Midbrain (tissue), 1 donor: ENCODE results near the gene ANXA11.

Source experiments
- DNase-seq: peaks from one replicate; lab custom pipeline; 2025; lab: John Stamatoyannopoulos, UW

ANXA11 gene

GRCh38 chr10:80165173-80165572 is 40.2 kb downstream of the ANXA11 start:
- no peak for DNase-seq

- no peak for DNase-seq
These were observed 40.7 kb downstream of the ANXA11 start for GRCh38 chr10:80164596-80164995.

DNA sequence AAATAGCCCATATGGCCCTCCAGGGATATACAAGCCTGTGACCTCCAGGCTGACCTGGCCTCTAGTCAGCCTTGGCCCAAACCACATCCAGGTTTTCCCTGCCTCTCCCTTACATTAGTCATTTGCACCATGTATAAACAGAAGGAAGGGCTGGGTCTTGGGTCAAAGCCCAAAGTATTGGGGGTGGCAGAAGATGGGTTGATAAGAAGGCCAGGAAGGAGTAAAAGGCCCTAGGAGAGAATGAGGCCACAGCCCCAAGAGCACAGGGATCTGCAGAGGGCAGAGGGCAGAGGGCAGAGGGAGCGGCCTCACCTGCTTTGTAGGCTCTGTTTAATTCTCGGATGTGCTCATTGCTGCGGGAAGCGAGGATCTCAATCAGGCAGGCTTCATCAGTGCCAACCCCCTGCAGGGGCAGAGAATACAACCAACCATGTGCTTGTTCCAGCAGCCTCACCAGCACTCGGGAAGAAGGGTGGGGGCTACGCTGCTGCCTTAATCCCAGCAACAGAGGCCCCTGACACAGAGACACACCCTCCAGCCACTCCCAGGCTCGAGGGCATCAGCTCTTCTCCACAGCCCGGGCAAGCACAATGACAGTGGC is 41.5 kb downstream of the ANXA11 start:
- DNase-seq = no peak

DNA sequence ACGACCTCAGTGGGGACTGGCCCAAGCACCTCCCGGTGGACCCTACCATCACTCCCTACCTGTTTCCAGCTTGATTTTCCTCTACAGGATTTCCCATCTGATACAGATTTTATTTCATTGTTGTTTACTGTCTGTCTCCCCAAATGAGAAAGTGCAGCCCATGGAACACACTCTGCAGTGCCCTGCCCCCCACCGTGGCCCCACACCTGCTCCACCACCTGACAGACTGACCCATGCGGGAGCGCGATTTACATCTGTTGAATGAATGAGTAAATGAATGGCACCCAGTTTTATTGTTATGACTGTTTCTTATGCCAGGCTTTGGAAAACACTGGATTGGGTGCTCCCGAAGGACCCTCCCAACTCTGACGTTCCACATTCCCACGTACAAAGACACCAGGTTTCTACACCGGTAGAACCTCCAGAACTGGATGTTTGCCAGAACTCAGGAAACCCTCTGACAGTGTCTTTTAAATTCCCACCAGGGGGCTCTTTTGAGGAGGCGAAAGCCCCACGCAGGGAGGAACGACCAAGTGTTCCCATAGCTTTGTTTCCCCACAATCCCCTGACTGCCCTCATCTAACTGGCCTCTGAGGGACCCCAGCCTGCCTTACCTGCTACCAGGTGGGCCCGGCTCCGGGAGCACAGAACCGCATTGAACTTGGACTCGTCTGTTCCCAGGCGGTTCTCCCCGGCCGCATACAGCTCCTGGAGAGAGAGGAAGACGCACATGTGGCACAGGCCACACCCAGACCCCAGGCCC is 43.8 kb downstream of the ANXA11 start:
- DNase-seq = no peak

- no peak for DNase-seq
These were observed 44.7 kb downstream of the ANXA11 start for GRCh38 chr10:80160361-80161320.

GRCh38 chr10:80159166-80159873 is 46.0 kb downstream of the ANXA11 start:
- no peak for DNase-seq

- DNase-seq = no peak
These were observed 46.7 kb downstream of the ANXA11 start for GRCh38 chr10:80158598-80159127.

GRCh38 chr10:80158126-80158525 is 47.2 kb downstream of the ANXA11 start:
- DNase-seq = no peak

DNA sequence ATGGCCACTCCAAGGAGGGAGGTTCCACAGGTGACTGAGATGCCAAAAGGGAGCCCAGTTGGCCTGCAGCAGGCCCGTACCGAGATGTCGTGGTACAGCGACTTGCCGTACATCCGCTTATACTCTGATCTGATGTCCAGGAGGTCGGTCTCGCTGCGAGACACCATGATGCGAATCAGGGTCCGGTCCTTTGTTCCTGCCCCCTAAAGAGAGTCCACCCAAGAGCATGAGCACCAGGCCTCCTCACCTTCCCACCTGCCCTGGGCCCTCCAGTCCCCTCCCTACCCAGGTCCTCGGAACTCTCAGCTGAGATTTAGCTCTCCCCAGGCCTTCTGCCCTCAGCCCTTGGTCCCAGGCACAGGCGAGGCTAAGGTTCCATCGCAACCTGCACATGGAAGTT is 47.8 kb downstream of the ANXA11 start:
- DNase-seq = no peak

GRCh38 chr10:80156216-80156615 is 49.1 kb downstream of the ANXA11 start:
- no peak for DNase-seq

DNA sequence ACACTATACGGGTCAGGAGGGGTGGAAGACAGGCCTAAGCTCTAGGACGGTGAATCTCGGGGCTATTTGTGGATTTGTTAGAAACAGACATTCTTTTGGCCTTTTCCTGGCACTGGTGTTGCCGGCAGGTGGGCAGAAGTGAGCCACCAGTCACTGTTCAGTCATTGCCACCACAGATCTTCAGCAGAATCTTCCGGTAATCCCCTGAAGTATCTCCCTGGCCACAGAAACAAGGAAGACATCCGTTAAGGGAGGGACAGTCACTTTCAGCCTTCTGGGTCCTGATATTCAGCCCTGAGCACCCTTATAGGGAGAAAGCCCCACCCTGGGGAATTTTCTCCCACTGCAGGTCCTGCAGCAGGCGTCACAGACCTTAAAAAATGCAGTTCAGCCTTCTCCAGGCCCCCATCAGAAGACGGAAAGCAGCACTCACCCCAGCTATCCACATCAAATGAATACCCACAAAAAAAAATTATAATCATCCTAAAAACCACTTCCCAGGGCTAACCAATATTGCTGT is 49.6 kb downstream of the ANXA11 start:
- no peak for DNase-seq

GRCh38 chr10:80154978-80155695 is 50.2 kb downstream of the ANXA11 start:
- DNase-seq = no peak

- DNase-seq = no peak
These were observed 50.7 kb downstream of the ANXA11 start for GRCh38 chr10:80154626-80154977.

DNA sequence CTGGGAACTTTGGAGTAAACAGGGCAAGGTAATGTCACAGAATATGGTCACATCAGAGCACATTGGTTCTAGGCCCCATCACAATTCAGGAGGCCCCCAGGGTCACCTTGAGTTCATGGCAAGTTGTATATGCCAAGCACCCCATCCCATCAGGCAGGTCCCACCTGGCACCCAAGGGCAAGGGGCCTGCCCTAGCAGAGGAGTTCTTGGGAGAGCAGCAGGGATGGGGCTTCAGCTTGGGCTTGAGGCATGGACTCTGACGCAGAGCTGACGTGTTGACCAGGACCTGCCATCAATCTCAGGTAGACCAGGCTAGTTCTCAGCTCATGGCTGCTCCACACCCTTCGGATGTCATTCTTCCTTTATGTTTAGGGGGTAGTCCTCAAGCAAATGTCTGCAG is 51.9 kb downstream of the ANXA11 start:
- no peak for DNase-seq

DNA sequence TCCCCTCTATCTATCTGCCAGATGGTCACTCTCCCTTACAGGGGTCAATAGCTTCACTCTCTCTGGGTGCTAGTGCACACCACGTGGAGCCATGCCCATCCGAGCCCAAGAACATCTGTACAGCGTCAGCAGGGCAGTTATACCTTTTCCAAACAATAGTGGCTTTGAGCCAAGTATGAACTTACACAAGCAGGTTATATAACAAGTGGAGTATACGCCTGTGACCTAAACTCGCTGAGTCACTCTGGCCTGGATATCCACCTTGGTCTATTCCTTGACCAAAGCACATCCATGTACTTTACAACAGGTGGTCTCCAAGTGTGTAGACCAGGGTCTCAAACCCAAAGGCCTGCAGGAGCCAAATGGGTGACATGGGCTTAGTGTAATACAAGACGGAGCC is 52.5 kb downstream of the ANXA11 start:
- DNase-seq = no peak

GRCh38 chr10:80150172-80150571 is 55.2 kb downstream of the ANXA11 start:
- no peak for DNase-seq

DNA sequence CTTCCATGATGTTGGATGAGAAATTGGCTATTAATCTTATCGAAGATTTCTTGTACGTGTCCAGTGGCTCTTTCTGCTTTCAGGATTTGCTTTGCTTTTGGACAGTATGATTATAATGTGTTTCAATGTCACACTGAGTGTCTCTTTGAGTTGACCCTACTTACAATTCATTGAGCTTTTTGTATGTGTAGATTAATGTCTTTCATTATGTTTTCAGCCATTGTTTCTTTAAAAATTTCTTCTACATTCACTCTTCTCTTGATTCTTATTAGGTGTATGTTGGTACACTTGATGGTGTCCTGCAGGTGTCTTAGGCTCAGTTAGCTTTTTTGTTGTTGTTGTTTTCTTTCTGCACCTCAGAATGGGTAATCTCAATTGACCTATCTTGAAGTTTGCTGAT is 56.2 kb downstream of the ANXA11 start:
- DNase-seq = no peak

DNA sequence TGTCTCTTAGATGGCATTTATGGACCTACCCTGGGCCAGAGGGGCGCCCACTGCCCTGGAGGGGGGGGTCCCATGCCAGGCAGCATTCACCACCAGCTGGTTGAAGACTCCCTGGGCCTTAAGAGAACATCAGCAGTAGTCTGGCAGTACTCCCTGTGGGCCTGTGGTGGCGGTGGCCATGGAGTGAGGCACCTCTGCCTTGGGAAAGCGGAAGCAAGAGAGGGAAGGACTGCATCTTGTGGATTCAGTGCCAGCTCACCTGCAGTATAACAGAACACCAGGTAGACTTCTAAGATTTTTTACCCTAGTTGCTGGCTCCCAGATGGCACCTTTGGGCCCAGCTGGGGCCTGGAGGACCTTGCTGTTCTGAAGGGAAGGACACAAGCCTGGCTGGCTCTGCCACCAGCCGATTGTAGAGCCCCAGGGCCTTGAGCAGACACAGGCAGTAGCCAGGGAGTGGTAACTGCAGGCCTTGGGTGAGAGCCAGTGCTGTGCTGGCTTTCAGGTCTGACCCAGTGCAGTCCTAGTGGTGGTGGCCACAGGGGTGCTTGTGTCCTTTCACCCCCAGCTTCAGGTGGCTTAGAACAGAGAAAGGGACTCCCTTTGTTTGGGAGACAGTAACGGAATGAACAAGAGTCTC is 57.1 kb downstream of the ANXA11 start:
- no peak for DNase-seq

GRCh38 chr10:80146918-80147317 is 58.4 kb downstream of the ANXA11 start:
- DNase-seq = no peak
